GM23338 (cell line): Measurements from ENCODE around the gene DOCK4. TPM values are rescaled to one million over a fixed set of nuclear protein-coding genes. Genes with fewer than 3 reads are reported as not detected.

Experiments
- ATAC-seq: fragments of 200-7000 bp; cut with Tn5 transposase; 3 replicates; pipeline ENCODE4 v1.9.1; 2020
- DNase-seq: peaks from one replicate; pipeline ENCODE4 v3.0.0-alpha.2; 2015; ENCODE audit warnings: low spot score
- H2AFZ ChIP-seq: fragments of 200-600 bp; sonication (generic); 2 replicates; pipeline ENCODE4 v1.8.0; 2016; ENCODE audit warnings: antibody characterized with exemption, mild to moderate bottlenecking, moderate library complexity
- H3F3A ChIP-seq: fragments of 200-600 bp; sonication (generic); replicated peaks from 2 replicates; pipeline ENCODE4 v1.8.0; 2017; ENCODE audit warnings: antibody characterized with exemption, mixed run types, low read depth
- H3K27ac ChIP-seq: fragments of 200-600 bp; sonication (generic); 2 replicates; pipeline ENCODE4 v1.6.1; 2016; ENCODE audit warnings: low read depth
- H3K27me3 ChIP-seq: fragments of 200-600 bp; sonication (generic); 2 replicates; pipeline ENCODE4 v1.8.0; 2016; ENCODE audit warnings: mild to moderate bottlenecking, mixed run types, moderate library complexity; ENCODE audit not compliant: insufficient read depth
- H3K36me3 ChIP-seq: fragments of 200-600 bp; sonication (generic); 2 replicates; pipeline ENCODE4 v1.8.0; 2016; ENCODE audit warnings: mild to moderate bottlenecking; ENCODE audit not compliant: insufficient read depth
- H3K4me1 ChIP-seq: fragments of 200-600 bp; sonication (generic); 2 replicates; pipeline ENCODE4 v1.8.0; 2016; ENCODE audit warnings: mild to moderate bottlenecking, moderate library complexity; ENCODE audit not compliant: insufficient read depth
- H3K4me2 ChIP-seq: fragments of 200-600 bp; sonication (generic); 2 replicates; pipeline ENCODE4 v1.7.1; 2017; ENCODE audit warnings: mixed run types
- H3K4me3 ChIP-seq: fragments of 200-600 bp; sonication (generic); 2 replicates; pipeline ENCODE4 v1.6.1; 2016; ENCODE audit warnings: mixed run types
- H3K79me2 ChIP-seq: fragments of 200-600 bp; sonication (generic); replicated peaks from 2 replicates; pipeline ENCODE4 v1.8.0; 2017; ENCODE audit warnings: mild to moderate bottlenecking; ENCODE audit not compliant: insufficient read depth
- H3K9me2 ChIP-seq: fragments of 200-600 bp; sonication (generic); 2 replicates; pipeline ENCODE4 v1.8.0; 2017; ENCODE audit not compliant: insufficient read depth
- H4K20me1 ChIP-seq: fragments of 200-600 bp; sonication (generic); replicated peaks from 2 replicates; pipeline ENCODE4 v1.8.0; 2017; ENCODE audit warnings: mild to moderate bottlenecking; ENCODE audit not compliant: insufficient read depth
- H3K27ac Mint-ChIP-seq: 2 replicates; pipeline ENCODE4 v1.8.0; 2020; ENCODE audit warnings: inconsistent platforms, mild to moderate bottlenecking, moderate library complexity, mixed read lengths
- H3K27me3 Mint-ChIP-seq: 3 replicates; pipeline ENCODE4 v1.8.0; 2022; ENCODE audit warnings: low read depth, mild to moderate bottlenecking, moderate library complexity, mixed read lengths, inconsistent platforms; ENCODE audit not compliant: insufficient read depth, poor library complexity
- H3K36me3 Mint-ChIP-seq: 3 replicates; pipeline ENCODE4 v1.8.0; 2021; ENCODE audit warnings: low read depth, mild to moderate bottlenecking, inconsistent platforms, moderate library complexity, mixed read lengths
- H3K4me1 Mint-ChIP-seq: 3 replicates; pipeline ENCODE4 v1.8.0; 2020; ENCODE audit warnings: mild to moderate bottlenecking, inconsistent platforms, mixed read lengths
- H3K4me3 Mint-ChIP-seq: 3 replicates; pipeline ENCODE4 v1.8.0; 2021; ENCODE audit warnings: moderate library complexity, mild to moderate bottlenecking, inconsistent platforms, mixed read lengths
- H3K9me3 Mint-ChIP-seq: 3 replicates; pipeline ENCODE4 v1.8.0; 2020; ENCODE audit warnings: moderate library complexity, mild to moderate bottlenecking, inconsistent platforms, mixed read lengths
- CREB1 ChIP-seq: fragments of 250-450 bp; sonication (Bioruptor Pico); IDR thresholded peaks from 2 replicates; pipeline ENCODE4 v1.5.0; 2020; ENCODE audit warnings: low read depth, mild to moderate bottlenecking, moderate library complexity
- CTCF ChIP-seq, 2 experiments: fragments of 200-600 bp in 1 of 2; sonication (generic) in 1 of 2; conservative IDR thresholded peaks; 2 replicates each; pipeline versions ENCODE4 v1.5.1 to v1.6.1; 2016 to 2017; ENCODE audit warnings: antibody characterized with exemption in 2 of 2, low read depth in 2 of 2, mild to moderate bottlenecking in 2 of 2, moderate library complexity in 1 of 2
- EZH2 ChIP-seq: fragments of 200-600 bp; sonication (generic); IDR thresholded peaks from one replicate; pipeline ENCODE4 v1.8.0; 2017; ENCODE audit warnings: antibody characterized with exemption, mild to moderate bottlenecking, low read depth; ENCODE audit not compliant: unreplicated experiment
- EZH2phosphoT487 ChIP-seq: fragments of 200-600 bp; sonication (generic); IDR thresholded peaks from one replicate; pipeline ENCODE4 v1.8.1; 2018; ENCODE audit warnings: antibody characterized with exemption; ENCODE audit not compliant: unreplicated experiment
- JUNB ChIP-seq: IDR thresholded peaks from one replicate; pipeline ENCODE4 v1.6.1; 2016; ENCODE audit warnings: antibody characterized with exemption; ENCODE audit not compliant: unreplicated experiment
- NANOG ChIP-seq: IDR thresholded peaks from 2 replicates; pipeline ENCODE4 v1.6.1; 2016; ENCODE audit warnings: antibody characterized with exemption, borderline replicate concordance
- POLR2AphosphoS5 ChIP-seq: IDR thresholded peaks from 2 replicates; pipeline ENCODE4 v1.6.1; 2016; ENCODE audit warnings: antibody characterized with exemption, low read depth
- REST ChIP-seq: IDR thresholded peaks from one replicate; pipeline ENCODE4 v1.6.1; 2018; ENCODE audit warnings: antibody characterized with exemption; ENCODE audit not compliant: unreplicated experiment
- STAT1 ChIP-seq: IDR thresholded peaks from one replicate; pipeline ENCODE4 v1.6.1; 2016; ENCODE audit warnings: antibody characterized with exemption; ENCODE audit not compliant: unreplicated experiment
- ZNF114 ChIP-seq: fragments of 250-450 bp; sonication (Bioruptor Pico); IDR thresholded peaks from 2 replicates; pipeline ENCODE4 v1.5.0; 2020; ENCODE audit warnings: mild to moderate bottlenecking, moderate library complexity
- ZNF331 ChIP-seq: fragments of 250-450 bp; sonication (Bioruptor Pico); IDR thresholded peaks from 2 replicates; pipeline ENCODE4 v1.5.0; 2020; ENCODE audit warnings: low read depth, mild to moderate bottlenecking, moderate library complexity
- polyA plus RNA-seq: library from polyadenylated mRNA; unstranded; fragments of >200 nt; fragmentation: Nextera tagmentation; extraction: Ambion mirVana; gene quantifications from 2 replicates; pipeline ENCODE4 v1.2.1, GENCODE V29; 2016
- total RNA-seq: library from RNA; depleted of rRNA; stranded (reverse); fragments of >200 nt; shearing (Covaris generic); gene quantifications from 2 replicates; pipeline ENCODE4 v1.2.3, GENCODE V29; 2014
- TF ChIP-seq, protein P1 (sequence below): fragments of 250-450 bp; sonication (Bioruptor Pico); IDR thresholded peaks from 2 replicates; pipeline ENCODE4 v1.5.0; 2020; ENCODE audit warnings: mild to moderate bottlenecking, moderate library complexity
- TF ChIP-seq, protein P2 (sequence below): IDR thresholded peaks from 2 replicates; pipeline ENCODE4 v1.6.1; 2016; ENCODE audit warnings: antibody characterized with exemption

The DOCK4 gene
- total and polyA plus RNA-seq, 2 experiments from 2014 or later = 6.3 to 33.8 TPM

- no peak overlapping the region for H3K4me2 ChIP-seq
- Mint-ChIP-seq H3K4me3 (no peak overlapping the region), H3K27ac (no peak overlapping the region), H3K27me3 (no peaks in the 10 kb centered on the region), H3K9me3 (no peaks in the 10 kb centered on the region), H3K36me3 (no peaks in the 10 kb centered on the region), H3K4me1 (peaks cover 7% of the 10 kb centered on the region)
- no peaks in the 10 kb centered on the region for H3K27me3 ChIP-seq
- H3K4me3 ChIP-seq = no peak overlapping the region
- H3K79me2 ChIP-seq = no peaks in the 10 kb centered on the region
- no peak for ATAC-seq
- H3K4me1 ChIP-seq = peaks cover 9% of the 10 kb centered on the region; the same call in 1 of the 2 replicates
- no peaks in the 10 kb centered on the region for H4K20me1 ChIP-seq
- H3K36me3 ChIP-seq = no peaks in the 10 kb centered on the region
- H2AFZ ChIP-seq = no peak overlapping the region
- DNase-seq = no peak
- H3K27ac ChIP-seq = no peak overlapping the region
- no peaks in the 10 kb centered on the region for H3K9me2 ChIP-seq
- TF ChIP-seq POLR2AphosphoS5 (no peak), CTCF (conservative IDR thresholded peaks at IDR 0.05; ENCODE audit: low read depth in 2 of 2) (no peak), EZH2phosphoT487 (no peak), STAT1 (no peak), ZNF331 (CRISPR knock-in tag) (no peak), ZNF114 (CRISPR knock-in tag) (no peak), JUNB (no peak), EZH2 (no peak), CREB1 (no peak), NANOG (no peak), REST (no peak)
- TF ChIP-seq, protein P1, sequence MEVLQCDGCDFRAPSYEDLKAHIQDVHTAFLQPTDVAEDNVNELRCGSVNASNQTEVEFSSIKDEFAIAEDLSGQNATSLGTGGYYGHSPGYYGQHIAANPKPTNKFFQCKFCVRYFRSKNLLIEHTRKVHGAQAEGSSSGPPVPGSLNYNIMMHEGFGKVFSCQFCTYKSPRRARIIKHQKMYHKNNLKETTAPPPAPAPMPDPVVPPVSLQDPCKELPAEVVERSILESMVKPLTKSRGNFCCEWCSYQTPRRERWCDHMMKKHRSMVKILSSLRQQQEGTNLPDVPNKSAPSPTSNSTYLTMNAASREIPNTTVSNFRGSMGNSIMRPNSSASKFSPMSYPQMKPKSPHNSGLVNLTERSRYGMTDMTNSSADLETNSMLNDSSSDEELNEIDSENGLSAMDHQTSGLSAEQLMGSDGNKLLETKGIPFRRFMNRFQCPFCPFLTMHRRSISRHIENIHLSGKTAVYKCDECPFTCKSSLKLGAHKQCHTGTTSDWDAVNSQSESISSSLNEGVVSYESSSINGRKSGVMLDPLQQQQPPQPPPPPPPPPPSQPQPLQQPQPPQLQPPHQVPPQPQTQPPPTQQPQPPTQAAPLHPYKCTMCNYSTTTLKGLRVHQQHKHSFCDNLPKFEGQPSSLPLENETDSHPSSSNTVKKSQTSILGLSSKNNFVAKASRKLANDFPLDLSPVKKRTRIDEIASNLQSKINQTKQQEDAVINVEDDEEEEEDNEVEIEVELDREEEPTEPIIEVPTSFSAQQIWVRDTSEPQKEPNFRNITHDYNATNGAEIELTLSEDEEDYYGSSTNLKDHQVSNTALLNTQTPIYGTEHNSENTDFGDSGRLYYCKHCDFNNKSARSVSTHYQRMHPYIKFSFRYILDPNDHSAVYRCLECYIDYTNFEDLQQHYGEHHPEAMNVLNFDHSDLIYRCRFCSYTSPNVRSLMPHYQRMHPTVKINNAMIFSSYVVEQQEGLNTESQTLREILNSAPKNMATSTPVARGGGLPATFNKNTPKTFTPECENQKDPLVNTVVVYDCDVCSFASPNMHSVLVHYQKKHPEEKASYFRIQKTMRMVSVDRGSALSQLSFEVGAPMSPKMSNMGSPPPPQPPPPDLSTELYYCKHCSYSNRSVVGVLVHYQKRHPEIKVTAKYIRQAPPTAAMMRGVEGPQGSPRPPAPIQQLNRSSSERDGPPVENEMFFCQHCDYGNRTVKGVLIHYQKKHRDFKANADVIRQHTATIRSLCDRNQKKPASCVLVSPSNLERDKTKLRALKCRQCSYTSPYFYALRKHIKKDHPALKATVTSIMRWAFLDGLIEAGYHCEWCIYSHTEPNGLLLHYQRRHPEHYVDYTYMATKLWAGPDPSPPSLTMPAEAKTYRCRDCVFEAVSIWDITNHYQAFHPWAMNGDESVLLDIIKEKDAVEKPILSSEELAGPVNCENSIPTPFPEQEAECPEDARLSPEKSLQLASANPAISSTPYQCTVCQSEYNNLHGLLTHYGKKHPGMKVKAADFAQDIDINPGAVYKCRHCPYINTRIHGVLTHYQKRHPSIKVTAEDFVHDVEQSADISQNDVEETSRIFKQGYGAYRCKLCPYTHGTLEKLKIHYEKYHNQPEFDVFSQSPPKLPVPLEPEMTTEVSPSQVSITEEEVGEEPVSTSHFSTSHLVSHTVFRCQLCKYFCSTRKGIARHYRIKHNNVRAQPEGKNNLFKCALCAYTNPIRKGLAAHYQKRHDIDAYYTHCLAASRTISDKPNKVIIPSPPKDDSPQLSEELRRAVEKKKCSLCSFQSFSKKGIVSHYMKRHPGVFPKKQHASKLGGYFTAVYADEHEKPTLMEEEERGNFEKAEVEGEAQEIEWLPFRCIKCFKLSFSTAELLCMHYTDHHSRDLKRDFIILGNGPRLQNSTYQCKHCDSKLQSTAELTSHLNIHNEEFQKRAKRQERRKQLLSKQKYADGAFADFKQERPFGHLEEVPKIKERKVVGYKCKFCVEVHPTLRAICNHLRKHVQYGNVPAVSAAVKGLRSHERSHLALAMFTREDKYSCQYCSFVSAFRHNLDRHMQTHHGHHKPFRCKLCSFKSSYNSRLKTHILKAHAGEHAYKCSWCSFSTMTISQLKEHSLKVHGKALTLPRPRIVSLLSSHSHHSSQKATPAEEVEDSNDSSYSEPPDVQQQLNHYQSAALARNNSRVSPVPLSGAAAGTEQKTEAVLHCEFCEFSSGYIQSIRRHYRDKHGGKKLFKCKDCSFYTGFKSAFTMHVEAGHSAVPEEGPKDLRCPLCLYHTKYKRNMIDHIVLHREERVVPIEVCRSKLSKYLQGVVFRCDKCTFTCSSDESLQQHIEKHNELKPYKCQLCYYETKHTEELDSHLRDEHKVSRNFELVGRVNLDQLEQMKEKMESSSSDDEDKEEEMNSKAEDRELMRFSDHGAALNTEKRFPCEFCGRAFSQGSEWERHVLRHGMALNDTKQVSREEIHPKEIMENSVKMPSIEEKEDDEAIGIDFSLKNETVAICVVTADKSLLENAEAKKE (CRISPR knock-in tag) = no peak
- TF ChIP-seq, protein P2, sequence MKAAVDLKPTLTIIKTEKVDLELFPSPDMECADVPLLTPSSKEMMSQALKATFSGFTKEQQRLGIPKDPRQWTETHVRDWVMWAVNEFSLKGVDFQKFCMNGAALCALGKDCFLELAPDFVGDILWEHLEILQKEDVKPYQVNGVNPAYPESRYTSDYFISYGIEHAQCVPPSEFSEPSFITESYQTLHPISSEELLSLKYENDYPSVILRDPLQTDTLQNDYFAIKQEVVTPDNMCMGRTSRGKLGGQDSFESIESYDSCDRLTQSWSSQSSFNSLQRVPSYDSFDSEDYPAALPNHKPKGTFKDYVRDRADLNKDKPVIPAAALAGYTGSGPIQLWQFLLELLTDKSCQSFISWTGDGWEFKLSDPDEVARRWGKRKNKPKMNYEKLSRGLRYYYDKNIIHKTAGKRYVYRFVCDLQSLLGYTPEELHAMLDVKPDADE = no peak
- no peaks in the 10 kb centered on the region for H3F3A ChIP-seq
These were observed 208.7 kb downstream of the DOCK4 start for GRCh38 chr7:111997546-111997945.
